Right atrium auricular region (tissue), 2 donors: Measurements from ENCODE around the gene MRTFB. TPM values are rescaled to one million over a fixed set of nuclear protein-coding genes. Genes with fewer than 3 reads are reported as not detected.
"Not testable (repeated sequence)": the region's sequence is repeated elsewhere in the genome, so short reads cannot be mapped to it uniquely, and the experiment has no call there.

Experiments used
- DNase-seq: peaks from one replicate; pipeline ENCODE4 v3.0.0-alpha.2; 2019; ENCODE audit warnings: low spot score
- H3K27ac ChIP-seq, 2 donors: fragments of 200-600 bp; sonication (generic); 1 replicate in 1 of 2; 2 replicates in 1 of 2; pipeline ENCODE4 v1.5.1; 2016 to 2019
- H3K27me3 ChIP-seq, 2 donors: fragments of 200-600 bp; sonication (generic); one replicate each; pipeline versions ENCODE4 v1.5.1 to v1.6.0; 2017 to 2019
- H3K36me3 ChIP-seq: fragments of 200-600 bp; sonication (generic); one replicate; pipeline ENCODE4 v1.5.1; 2016
- H3K4me1 ChIP-seq, 2 donors: fragments of 200-600 bp; sonication (generic); one replicate each; pipeline versions ENCODE4 v1.5.1 to v1.6.0; 2017 to 2019
- H3K4me3 ChIP-seq, 2 donors: fragments of 200-600 bp; sonication (generic); 1 replicate in 1 of 2; 2 replicates in 1 of 2; pipeline ENCODE4 v1.5.1; 2017 to 2019; ENCODE audit warnings: mild to moderate bottlenecking in 1 of 2, moderate library complexity in 1 of 2
- H3K9me3 ChIP-seq, 2 donors: fragments of 200-600 bp; sonication (generic); one replicate each; pipeline ENCODE4 v1.5.1; 2019
- CTCF ChIP-seq, 2 donors: fragments of 200-600 bp; sonication (generic); IDR thresholded peaks; one replicate each; pipeline ENCODE4 v1.5.1; 2019; ENCODE audit warnings: antibody characterized with exemption in 2 of 2
- total RNA-seq, 2 donors: library from RNA; depleted of rRNA; stranded (reverse); fragments of >200 nt; gene quantifications; one replicate each; pipeline ENCODE4 v1.1.0, GENCODE V29; 2016

Gene MRTFB
- total RNA-seq, 2 donors from 2014 or later, result 38.6 to 46.5 TPM

DNA sequence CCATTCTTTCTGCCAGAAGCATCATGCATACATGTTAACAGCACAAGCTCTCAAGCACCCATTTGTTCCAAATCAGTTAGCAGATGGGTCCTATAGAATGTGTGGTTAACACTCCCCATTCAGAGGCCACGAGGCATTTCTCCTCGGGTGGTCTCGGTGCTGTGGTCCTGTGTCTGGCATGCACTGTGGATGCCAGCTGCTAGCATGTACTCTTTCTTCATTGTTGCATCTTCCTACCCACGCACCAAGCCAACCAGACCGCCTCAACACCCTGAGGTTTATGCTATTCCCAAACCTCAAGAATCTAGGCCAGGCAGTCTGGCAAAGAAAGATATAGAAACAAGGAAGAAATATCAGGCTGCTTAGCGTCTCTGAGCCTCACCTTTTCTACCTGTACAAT, 27.8 kb upstream of the MRTFB start:
- no peak for DNase-seq
- TF ChIP-seq CTCF (IDR thresholded peaks at IDR 0.05), result no peak
- Histone ChIP-seq H3K27me3 (no peaks in the 10 kb centered on the region), H3K27ac (peak overlapping the region; percentile 35 to 57), H3K4me3 (no peak overlapping the region), H3K4me1 (peaks cover 0 to 4% of the 10 kb centered on the region in 2 donors), H3K36me3 (no peaks in the 10 kb centered on the region), H3K9me3 (peaks cover 0 to 6% of the 10 kb centered on the region in 2 donors)

GRCh38 chr16:14043793-14044192, 27.3 kb upstream of the MRTFB start:
- Histone ChIP-seq H3K4me3 (no peak overlapping the region), H3K9me3 (peaks cover 0 to 5% of the 10 kb centered on the region in 2 donors), H3K4me1 (peaks cover 0 to 4% of the 10 kb centered on the region in 2 donors), H3K36me3 (no peaks in the 10 kb centered on the region), H3K27ac (peak overlapping the region; percentile 35 to 57), H3K27me3 (no peaks in the 10 kb centered on the region)
- TF ChIP-seq CTCF (IDR thresholded peaks at IDR 0.05), result no peak
- no peak for DNase-seq

DNA sequence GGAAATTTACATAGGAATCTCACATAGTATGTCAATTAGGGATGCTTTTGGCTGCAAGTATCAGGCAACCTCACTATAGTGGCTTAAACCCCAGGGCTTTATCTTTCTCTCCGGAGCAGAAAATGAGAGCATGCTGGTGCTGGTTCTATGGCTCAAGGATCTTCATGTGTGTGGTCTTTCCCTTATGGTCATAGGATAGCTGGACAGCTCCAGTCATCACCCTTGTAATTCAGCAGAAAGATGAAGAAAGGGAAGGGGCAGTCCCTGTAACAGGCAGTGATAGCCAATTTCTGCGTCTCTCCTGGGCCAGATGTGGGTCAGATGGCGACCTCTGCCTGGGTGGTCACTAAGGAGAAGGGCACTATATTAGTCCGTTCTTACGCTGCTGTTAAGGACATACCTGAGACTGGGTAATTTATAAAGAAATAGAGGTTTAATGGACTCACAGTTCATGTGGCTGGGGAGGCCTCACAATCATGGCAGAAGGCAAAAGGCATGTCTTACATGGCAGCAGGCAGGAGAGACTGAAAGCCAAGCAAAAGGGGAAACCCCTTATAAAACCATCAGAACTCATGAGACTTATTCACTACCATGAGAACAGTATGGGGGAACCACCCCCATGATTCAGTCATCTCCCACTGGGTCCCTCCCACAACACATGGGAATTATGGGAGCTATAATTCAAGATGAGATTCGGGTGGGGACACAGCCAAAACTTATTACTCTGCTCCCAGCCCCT, 23.8 kb upstream of the MRTFB start:
- not testable (repeated sequence) for H3K4me3 ChIP-seq, H3K36me3 ChIP-seq, DNase-seq, H3K9me3 ChIP-seq, H3K27me3 ChIP-seq, H3K27ac ChIP-seq
- peaks cover 0 to 13% of the 10 kb centered on the region in 2 donors for H3K4me1 ChIP-seq

DNA sequence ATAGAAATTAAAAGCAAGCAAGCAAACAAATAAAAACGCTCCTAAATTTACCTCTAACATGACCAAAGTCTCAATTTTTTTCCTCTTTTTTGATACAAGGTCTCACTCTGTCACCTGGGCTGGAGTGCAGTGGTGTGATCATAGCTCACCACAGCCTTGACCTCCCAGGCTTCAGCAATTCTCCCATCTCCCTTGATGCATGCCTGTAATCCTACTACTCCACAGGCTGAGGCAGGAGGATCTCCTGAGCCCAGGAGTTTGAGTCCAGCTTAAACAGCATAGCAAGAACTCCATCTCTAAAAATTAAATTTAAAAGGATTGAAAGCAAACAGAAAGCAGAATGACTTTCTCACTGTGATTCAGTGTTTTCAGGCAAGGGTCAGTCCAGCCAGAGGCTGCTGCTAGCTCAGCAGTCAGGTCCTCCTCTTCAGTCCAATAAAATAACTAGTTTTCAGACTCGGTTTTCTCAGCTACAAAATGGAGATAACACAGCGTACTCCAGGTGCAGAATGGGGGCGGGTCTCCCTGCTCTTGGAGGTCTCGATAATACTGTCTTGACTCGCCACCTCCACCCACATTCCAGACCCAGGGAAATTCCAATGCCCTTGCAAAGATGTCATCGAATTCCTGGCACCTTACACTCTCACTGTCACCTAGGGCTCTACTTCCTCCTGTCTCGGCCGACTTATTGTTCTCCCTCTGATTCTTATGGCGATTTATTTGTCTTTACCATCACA, 20.7 kb upstream of the MRTFB start:
- H3K27ac ChIP-seq, result no peak overlapping the region
- no peaks in the 10 kb centered on the region for H3K36me3 ChIP-seq
- no peaks in the 10 kb centered on the region for H3K9me3 ChIP-seq
- no peak overlapping the region for H3K4me3 ChIP-seq
- DNase-seq, result no peak
- H3K27me3 ChIP-seq, result no peaks in the 10 kb centered on the region
- TF ChIP-seq CTCF (IDR thresholded peaks at IDR 0.05), result no peak
- peaks cover 0 to 8% of the 10 kb centered on the region in 2 donors for H3K4me1 ChIP-seq

GRCh38 chr16:14051103-14051729, 19.9 kb upstream of the MRTFB start:
- H3K4me1 ChIP-seq, result peaks cover 0 to 8% of the 10 kb centered on the region in 2 donors
- H3K27ac ChIP-seq, result no peak overlapping the region
- no peaks in the 10 kb centered on the region for H3K27me3 ChIP-seq
- TF ChIP-seq CTCF (IDR thresholded peaks at IDR 0.05), result no peak
- peaks cover 0 to under 1% of the 10 kb centered on the region in 2 donors for H3K9me3 ChIP-seq
- DNase-seq, result no peak
- H3K4me3 ChIP-seq, result no peak overlapping the region
- no peaks in the 10 kb centered on the region for H3K36me3 ChIP-seq

GRCh38 chr16:14056970-14057369, 14.1 kb upstream of the MRTFB start:
- no peak for DNase-seq
- TF ChIP-seq CTCF (IDR thresholded peaks at IDR 0.05), result no peak
- Histone ChIP-seq H3K36me3 (no peaks in the 10 kb centered on the region), H3K27me3 (no peaks in the 10 kb centered on the region), H3K4me3 (no peak overlapping the region), H3K4me1 (no peaks in the 10 kb centered on the region), H3K9me3 (peaks cover 0 to 7% of the 10 kb centered on the region in 2 donors), H3K27ac (peak overlapping the region; percentile 36 to 66)
